Peyer's patch (tissue), 4 donors: ENCODE data around the gene PBX4. TPM values are rescaled to one million over a fixed set of nuclear protein-coding genes. Genes with fewer than 3 reads are reported as not detected.
A peak's percentile ranks its signal among the peaks of the same experiment; 100 is the strongest.

Source experiments
- DNase-seq, 3 donors: peaks; one replicate each; pipeline ENCODE4 v3.0.0-alpha.2; 2017 to 2019
- H3K27ac ChIP-seq, 4 donors: fragments of 200-600 bp; sonication (generic); one replicate each; pipeline ENCODE4 v1.5.1; 2016 to 2019
- H3K27me3 ChIP-seq, 2 donors: fragments of 200-600 bp; sonication (generic); one replicate each; pipeline ENCODE4 v1.5.1; 2019
- H3K36me3 ChIP-seq, 3 donors: fragments of 200-600 bp; sonication (generic); one replicate each; pipeline ENCODE4 v1.5.1; 2016 to 2019
- H3K4me1 ChIP-seq, 4 donors: fragments of 200-600 bp; sonication (generic); one replicate each; pipeline ENCODE4 v1.5.1; 2016 to 2019
- H3K4me3 ChIP-seq, 4 donors: fragments of 200-600 bp; sonication (generic); 1 replicate in 3 of 4; 2 replicates in 1 of 4; pipeline ENCODE4 v1.5.1; 2016 to 2019; ENCODE audit warnings: mild to moderate bottlenecking in 1 of 4
- H3K9me3 ChIP-seq, 4 donors: fragments of 200-600 bp; sonication (generic); one replicate each; pipeline ENCODE4 v1.5.1; 2016 to 2019; ENCODE audit warnings: mild to moderate bottlenecking in 1 of 4
- POLR2A ChIP-seq, 2 donors: fragments of 450-650 bp; IDR thresholded peaks; one replicate each; pipeline ENCODE4 v1.5.1; 2017; ENCODE audit warnings: antibody characterized with exemption in 2 of 2, mild to moderate bottlenecking in 2 of 2, moderate library complexity in 2 of 2
- total RNA-seq, 4 donors: library from RNA; depleted of rRNA; stranded (reverse); fragments of >200 nt; gene quantifications; one replicate each; pipeline ENCODE4 v1.1.0, GENCODE V29; 2016
- TF ChIP-seq, protein P1 (sequence below), 6 experiments: fragments of 450-650 bp in 4 of 6; fragments of 200-600 bp in 2 of 6; sonication (generic) in 1 of 6; IDR thresholded peaks; one replicate each; pipeline ENCODE4 v1.5.1; 2017 to 2019; ENCODE audit warnings: antibody characterized with exemption in 6 of 6, mild to moderate bottlenecking in 3 of 6, moderate library complexity in 1 of 6

PBX4 gene
- total RNA-seq, 4 donors from 2014 or later = 6.8 to 23.1 (median 14.1) TPM

DNA sequence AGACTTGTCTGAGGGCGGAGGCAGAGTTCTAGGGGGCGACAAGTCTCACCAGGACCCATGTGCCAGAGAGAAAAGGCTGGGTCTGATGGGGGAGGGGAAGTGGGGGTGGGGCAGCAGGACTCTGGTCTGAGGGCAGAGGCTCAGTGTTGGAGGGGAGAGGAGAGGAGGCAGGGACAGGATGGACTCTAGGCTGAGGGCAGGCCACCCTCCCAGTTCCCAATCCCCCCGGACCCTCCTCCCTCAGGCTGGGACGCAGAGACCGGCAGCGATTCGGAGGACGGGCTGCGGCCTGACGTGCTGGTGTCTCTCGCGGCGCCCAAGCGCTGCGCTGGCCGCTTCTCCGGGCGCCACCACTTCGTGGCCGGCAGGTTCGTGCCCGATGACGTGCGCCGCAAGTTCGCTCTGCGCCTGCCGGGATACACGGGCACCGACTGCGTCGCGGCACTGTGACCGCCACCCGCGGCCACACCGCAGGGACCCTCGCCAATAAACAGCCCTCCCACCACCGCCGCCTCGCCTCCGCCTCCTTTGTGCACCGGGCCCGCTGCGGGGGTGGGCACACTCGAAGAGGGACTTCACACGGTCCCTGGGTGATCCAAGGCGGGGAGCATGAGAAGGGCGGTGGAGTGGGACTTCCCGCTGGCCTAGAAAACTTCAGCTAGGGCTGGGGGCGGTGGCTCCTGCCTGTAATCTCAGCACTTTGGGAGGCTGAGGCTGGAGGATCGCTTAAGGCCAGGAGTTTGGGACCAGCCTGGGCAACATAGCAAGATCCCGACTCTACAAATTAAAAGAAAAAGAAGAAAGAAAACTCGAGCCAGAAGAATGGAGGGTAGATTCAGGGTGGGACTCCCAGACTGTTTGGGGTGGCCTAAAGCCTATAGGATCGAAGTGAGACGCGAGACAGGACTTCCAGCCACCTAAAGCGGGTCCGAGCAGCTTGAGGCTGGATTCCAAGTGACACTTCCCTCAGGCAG lies 81.1 kb downstream of the PBX4 start:
- H3K4me1 ChIP-seq = peaks cover 2 to 34% (median 30%) of the 10 kb centered on the region in 4 donors
- TF ChIP-seq POLR2A (IDR thresholded peaks at IDR 0.05) = no peak
- TF ChIP-seq, protein P1, sequence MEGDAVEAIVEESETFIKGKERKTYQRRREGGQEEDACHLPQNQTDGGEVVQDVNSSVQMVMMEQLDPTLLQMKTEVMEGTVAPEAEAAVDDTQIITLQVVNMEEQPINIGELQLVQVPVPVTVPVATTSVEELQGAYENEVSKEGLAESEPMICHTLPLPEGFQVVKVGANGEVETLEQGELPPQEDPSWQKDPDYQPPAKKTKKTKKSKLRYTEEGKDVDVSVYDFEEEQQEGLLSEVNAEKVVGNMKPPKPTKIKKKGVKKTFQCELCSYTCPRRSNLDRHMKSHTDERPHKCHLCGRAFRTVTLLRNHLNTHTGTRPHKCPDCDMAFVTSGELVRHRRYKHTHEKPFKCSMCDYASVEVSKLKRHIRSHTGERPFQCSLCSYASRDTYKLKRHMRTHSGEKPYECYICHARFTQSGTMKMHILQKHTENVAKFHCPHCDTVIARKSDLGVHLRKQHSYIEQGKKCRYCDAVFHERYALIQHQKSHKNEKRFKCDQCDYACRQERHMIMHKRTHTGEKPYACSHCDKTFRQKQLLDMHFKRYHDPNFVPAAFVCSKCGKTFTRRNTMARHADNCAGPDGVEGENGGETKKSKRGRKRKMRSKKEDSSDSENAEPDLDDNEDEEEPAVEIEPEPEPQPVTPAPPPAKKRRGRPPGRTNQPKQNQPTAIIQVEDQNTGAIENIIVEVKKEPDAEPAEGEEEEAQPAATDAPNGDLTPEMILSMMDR (IDR thresholded peaks at IDR 0.05) = no peak
- no peaks in the 10 kb centered on the region for H3K36me3 ChIP-seq
- H3K9me3 ChIP-seq = no peaks in the 10 kb centered on the region
- peaks cover 0 to 22% of the 10 kb centered on the region in 2 donors for H3K27me3 ChIP-seq
- DNase-seq = no peak
- H3K4me3 ChIP-seq = peak overlapping the region in 3 of 4 donors; percentile 15 to 39 (median 17)
- peak overlapping the region in 1 of 4 donors; percentile 10 for H3K27ac ChIP-seq

DNA sequence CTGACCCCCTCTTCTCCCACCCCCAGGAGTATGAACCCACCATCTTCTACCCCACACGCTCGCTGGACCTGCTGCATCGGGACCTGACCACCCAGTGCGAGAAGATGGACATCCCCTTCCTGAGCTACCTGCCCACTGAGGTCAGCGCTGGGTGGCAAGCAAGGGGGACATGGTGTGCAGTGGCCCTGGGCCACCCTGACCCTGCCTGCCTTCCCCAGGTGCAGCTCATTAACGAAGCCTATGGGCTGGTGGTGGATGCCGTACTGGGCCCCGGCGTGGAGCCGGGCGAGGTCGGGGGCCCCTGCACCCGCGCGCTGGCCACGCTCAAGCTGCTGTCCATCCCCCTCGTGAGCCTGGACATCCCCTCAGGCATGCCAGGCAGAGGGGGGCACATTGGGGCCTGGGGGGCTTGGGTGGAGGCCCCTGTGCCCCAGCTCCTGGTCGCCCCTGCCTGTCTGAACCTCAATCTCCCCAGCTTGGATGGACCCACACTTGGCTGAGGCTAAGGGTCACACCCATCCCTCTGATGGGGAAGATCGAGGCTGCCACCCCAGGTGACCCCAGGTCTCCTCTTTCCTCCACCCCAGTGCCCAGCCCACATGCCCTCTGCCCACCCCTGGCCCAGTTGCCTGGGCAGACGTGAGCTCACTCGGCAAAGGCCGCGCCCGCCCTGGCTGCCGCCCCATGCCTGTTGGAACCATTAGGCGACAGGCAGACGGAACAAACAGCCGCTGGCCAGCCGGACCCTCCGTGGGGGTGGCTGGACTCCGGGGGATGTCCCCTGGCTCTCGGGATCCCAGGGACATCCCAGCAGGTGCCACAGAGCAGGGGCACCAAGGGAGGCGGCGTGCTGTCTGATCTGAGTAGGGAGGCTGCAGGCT lies 82.9 kb downstream of the PBX4 start:
- Histone ChIP-seq H3K4me3 (no peak overlapping the region), H3K27me3 (peaks cover 0 to 15% of the 10 kb centered on the region in 2 donors), H3K27ac (no peak overlapping the region), H3K9me3 (no peaks in the 10 kb centered on the region), H3K4me1 (peaks cover 2 to 29% (median 22%) of the 10 kb centered on the region in 4 donors), H3K36me3 (no peaks in the 10 kb centered on the region)
- TF ChIP-seq, protein P1 (IDR thresholded peaks at IDR 0.05) = no peak
- no peak for TF ChIP-seq POLR2A (IDR thresholded peaks at IDR 0.05)
- DNase-seq = no peak

DNA sequence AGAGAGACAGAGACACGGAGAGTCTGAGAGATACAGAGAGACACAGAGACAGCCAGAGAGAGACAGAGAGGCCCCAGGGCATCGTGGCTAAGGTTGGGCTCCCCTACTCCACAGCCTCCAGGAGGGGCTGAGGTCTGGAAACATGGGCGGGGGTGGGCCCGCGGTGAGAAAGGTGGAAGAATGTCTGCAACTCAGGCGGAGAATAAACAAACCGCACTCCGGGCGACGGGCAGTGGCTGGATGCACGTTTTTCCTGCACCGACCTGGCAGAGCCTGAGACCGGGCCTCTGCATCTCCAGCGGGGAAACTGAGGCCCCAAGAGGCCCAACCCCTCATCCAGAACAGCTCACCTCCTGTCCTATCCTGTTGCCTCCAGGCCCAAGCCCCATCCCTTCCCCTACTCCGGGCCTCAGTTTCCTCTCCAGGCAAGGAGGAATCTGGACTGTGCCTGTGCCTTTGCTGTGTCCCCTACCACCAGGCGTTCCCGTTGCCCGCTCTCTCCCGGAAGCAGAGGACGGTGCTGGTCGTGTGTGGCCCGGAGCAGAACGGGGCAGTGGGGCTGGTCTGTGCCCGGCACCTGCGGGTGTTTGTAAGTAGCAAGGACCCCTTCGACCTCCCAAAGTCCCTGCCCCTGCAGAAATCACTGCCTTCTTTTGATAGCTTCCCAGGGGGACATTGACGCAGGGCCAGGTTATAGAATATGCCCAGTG lies 83.8 kb downstream of the PBX4 start:
- H3K27me3 ChIP-seq = peaks cover 0 to 10% of the 10 kb centered on the region in 2 donors
- TF ChIP-seq, protein P1 (IDR thresholded peaks at IDR 0.05) = no peak
- TF ChIP-seq POLR2A (IDR thresholded peaks at IDR 0.05) = no peak
- H3K27ac ChIP-seq = no peak overlapping the region

DNA sequence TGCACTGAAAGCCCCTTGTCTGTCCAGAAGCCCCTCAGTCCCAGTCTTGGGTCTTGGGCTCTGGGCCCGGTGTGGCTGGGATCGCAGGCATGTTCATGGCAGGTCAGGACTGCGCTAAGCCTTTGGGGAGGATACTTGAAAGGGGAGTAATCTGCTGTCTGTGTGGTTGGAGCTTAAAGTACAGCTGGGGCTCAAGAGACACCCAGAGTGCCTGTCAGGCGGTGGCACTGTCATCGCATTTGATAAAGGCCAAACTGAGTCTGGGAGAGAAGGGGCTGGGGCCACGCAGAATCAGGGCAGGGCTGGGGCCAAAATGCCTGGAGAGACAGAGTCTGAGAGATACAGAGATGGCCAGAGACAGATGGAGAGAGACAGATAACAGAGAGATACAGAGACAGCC lies 84.6 kb downstream of the PBX4 start:
- peaks cover 0 to 8% of the 10 kb centered on the region in 2 donors for H3K27me3 ChIP-seq
- H3K4me1 ChIP-seq = peaks cover 2 to 19% (median 14%) of the 10 kb centered on the region in 4 donors
- no peak overlapping the region for H3K4me3 ChIP-seq
- no peaks in the 10 kb centered on the region for H3K9me3 ChIP-seq
- no peak for TF ChIP-seq POLR2A (IDR thresholded peaks at IDR 0.05)
- TF ChIP-seq, protein P1 (IDR thresholded peaks at IDR 0.05) = no peak
- DNase-seq = no peak
- peaks cover 0 to 6% (median 0%) of the 10 kb centered on the region in 3 donors for H3K36me3 ChIP-seq
- H3K27ac ChIP-seq = no peak overlapping the region

More for the DNA sequence above, 83.8 kb downstream of the PBX4 start:
- no peaks in the 10 kb centered on the region for H3K36me3 ChIP-seq
- no peak for DNase-seq
- no peak overlapping the region for H3K4me3 ChIP-seq
- no peaks in the 10 kb centered on the region for H3K9me3 ChIP-seq
- peaks cover 2 to 21% (median 16%) of the 10 kb centered on the region in 4 donors for H3K4me1 ChIP-seq
